ENCODE data around the gene BAZ2B.

DNA sequence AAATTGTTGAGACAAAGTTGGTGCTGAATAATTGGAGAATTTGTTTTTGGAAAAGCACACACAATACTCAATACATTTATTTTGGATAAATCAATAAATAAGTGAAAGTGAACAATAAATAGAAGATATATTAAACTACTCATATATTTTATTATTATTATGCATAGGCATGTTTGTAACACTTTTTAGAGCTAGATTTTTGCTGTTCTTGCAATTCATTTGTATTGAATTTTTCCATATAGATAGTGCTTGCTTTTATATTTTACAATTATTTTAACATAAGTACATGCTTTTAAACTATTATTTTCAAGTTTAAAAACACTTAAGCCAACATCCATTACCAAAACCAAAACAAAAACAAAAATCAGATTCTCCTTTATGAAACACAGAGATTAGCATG, 43.9 kb downstream of the BAZ2B start:
- TF ChIP-seq, protein P1, sequence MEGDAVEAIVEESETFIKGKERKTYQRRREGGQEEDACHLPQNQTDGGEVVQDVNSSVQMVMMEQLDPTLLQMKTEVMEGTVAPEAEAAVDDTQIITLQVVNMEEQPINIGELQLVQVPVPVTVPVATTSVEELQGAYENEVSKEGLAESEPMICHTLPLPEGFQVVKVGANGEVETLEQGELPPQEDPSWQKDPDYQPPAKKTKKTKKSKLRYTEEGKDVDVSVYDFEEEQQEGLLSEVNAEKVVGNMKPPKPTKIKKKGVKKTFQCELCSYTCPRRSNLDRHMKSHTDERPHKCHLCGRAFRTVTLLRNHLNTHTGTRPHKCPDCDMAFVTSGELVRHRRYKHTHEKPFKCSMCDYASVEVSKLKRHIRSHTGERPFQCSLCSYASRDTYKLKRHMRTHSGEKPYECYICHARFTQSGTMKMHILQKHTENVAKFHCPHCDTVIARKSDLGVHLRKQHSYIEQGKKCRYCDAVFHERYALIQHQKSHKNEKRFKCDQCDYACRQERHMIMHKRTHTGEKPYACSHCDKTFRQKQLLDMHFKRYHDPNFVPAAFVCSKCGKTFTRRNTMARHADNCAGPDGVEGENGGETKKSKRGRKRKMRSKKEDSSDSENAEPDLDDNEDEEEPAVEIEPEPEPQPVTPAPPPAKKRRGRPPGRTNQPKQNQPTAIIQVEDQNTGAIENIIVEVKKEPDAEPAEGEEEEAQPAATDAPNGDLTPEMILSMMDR (IDR thresholded peaks at IDR 0.05; ENCODE audit: borderline replicate concordance, extremely low read depth, low read length, poor library complexity, severe bottlenecking): no peak
- TF ChIP-seq EZH2 (IDR thresholded peaks at IDR 0.05; ENCODE audit: borderline replicate concordance, low read depth, low read length, severe bottlenecking): no peak
